CD4-positive, alpha-beta T cell treated with Interleukin-12 subunit alpha and Interleukin-12 subunit beta, for 1 hour (primary cell): Measurements from ENCODE around the gene HERC5.

Source experiments
- DNase-seq: peaks from one replicate; pipeline ENCODE4 v3.0.0-alpha.2; 2020

HERC5 gene

GRCh38 chr4:88448889-88449288 is 8.0 kb upstream of the HERC5 start:
- no peak for DNase-seq

GRCh38 chr4:88449290-88449689 is 7.6 kb upstream of the HERC5 start:
- no peak for DNase-seq

GRCh38 chr4:88451205-88451604 is 5.7 kb upstream of the HERC5 start:
- no peak for DNase-seq

- DNase-seq: no peak
These were observed 4.0 kb upstream of the HERC5 start for GRCh38 chr4:88452912-88453311.

GRCh38 chr4:88457307-88458103 is 586 bp downstream of the HERC5 start:
- peak; percentile 10 for DNase-seq

GRCh38 chr4:88458104-88458740 is 1.3 kb downstream of the HERC5 start:
- DNase-seq: no peak

- no peak for DNase-seq
These were observed 8.8 kb downstream of the HERC5 start for GRCh38 chr4:88465653-88466192.

GRCh38 chr4:88467392-88467791 is 10.5 kb downstream of the HERC5 start:
- no peak for DNase-seq

GRCh38 chr4:88477229-88477860 is 20.4 kb downstream of the HERC5 start:
- DNase-seq: no peak

GRCh38 chr4:88478247-88478646 is 21.3 kb downstream of the HERC5 start:
- no peak for DNase-seq

GRCh38 chr4:88481537-88481936 is 24.6 kb downstream of the HERC5 start:
- DNase-seq: no peak

GRCh38 chr4:88489100-88489761 is 32.3 kb downstream of the HERC5 start:
- DNase-seq: no peak

GRCh38 chr4:88497859-88498409 is 41.0 kb downstream of the HERC5 start:
- no peak for DNase-seq

- no peak for DNase-seq
These were observed 46.4 kb downstream of the HERC5 start for GRCh38 chr4:88503344-88503743.

GRCh38 chr4:88511236-88511635 is 54.3 kb downstream of the HERC5 start:
- DNase-seq: no peak

- DNase-seq: no peak
These were observed 57.9 kb downstream of the HERC5 start for GRCh38 chr4:88514557-88515511.

GRCh38 chr4:88516746-88517145 is 59.8 kb downstream of the HERC5 start:
- DNase-seq: no peak

- no peak for DNase-seq
These were observed 60.9 kb downstream of the HERC5 start for GRCh38 chr4:88517825-88518224.

- no peak for DNase-seq
These were observed 62.0 kb downstream of the HERC5 start for GRCh38 chr4:88518911-88519310.

GRCh38 chr4:88522702-88523324 is 65.9 kb downstream of the HERC5 start:
- no peak for DNase-seq
